IMR-90 (cell line): ENCODE data around the gene CALM1. TPM values are rescaled to one million over a fixed set of nuclear protein-coding genes. Genes with fewer than 3 reads are reported as not detected.

Experiments used
- ATAC-seq: fragments of 200-7000 bp; cut with Tn5 transposase; 2 replicates; pipeline ENCODE4 v1.9.1; 2020; ENCODE audit warnings: low read depth, mild to moderate bottlenecking, moderate library complexity
- BruUV-seq: library from RNA; stranded (reverse); fragments of 400-500 nt; replicated peaks from 2 replicates; lab custom pipeline; 2021; lab: Mats Ljungman, UMichigan
- CTCF ChIA-PET: fragments of 300-600 bp; formaldehyde crosslinking; extraction: SDS; loops from one replicate; lab custom pipeline; 2021; ENCODE audit warnings: antibody characterized with exemption; lab: Yijun Ruan, JAX
- POLR2A ChIA-PET: fragments of 300-600 bp; sonication (Branson Sonifier 250); formaldehyde crosslinking; loops from one replicate; lab custom pipeline; 2022; ENCODE audit warnings: antibody characterized with exemption; ENCODE audit not compliant: unreplicated experiment; lab: Charles Lee
- DNase-seq: peaks from one replicate; pipeline ENCODE4 v3.0.0; 2013
- H2AFZ ChIP-seq: replicated peaks from 2 replicates; pipeline ENCODE3; 2013; ENCODE audit warnings: low read length, mild to moderate bottlenecking; ENCODE audit not compliant: poor library complexity
- H2AK5ac ChIP-seq: 2 replicates; pipeline ENCODE4 v1.6.1; 2013; ENCODE audit warnings: low read depth, low read length, inconsistent platforms
- H2AK9ac ChIP-seq: replicated peaks from 2 replicates; pipeline ENCODE3; 2013; ENCODE audit warnings: mild to moderate bottlenecking, low read depth, low read length, moderate library complexity; ENCODE audit not compliant: poor library complexity
- H2BK120ac ChIP-seq: 2 replicates; pipeline ENCODE4 v1.6.1; 2013; ENCODE audit warnings: low read depth, low read length, inconsistent platforms
- H2BK15ac ChIP-seq: 3 replicates; pipeline ENCODE4 v1.6.1; 2013; ENCODE audit warnings: low read depth, low read length, inconsistent platforms
- H2BK20ac ChIP-seq: 2 replicates; pipeline ENCODE4 v1.6.1; 2013; ENCODE audit warnings: low read depth, mild to moderate bottlenecking, inconsistent platforms, low read length, moderate library complexity
- H2BK5ac ChIP-seq: 2 replicates; pipeline ENCODE4 v1.6.1; 2013; ENCODE audit warnings: mild to moderate bottlenecking, low read depth, low read length, inconsistent platforms; ENCODE audit not compliant: poor library complexity, severe bottlenecking
- H3K14ac ChIP-seq: replicated peaks from 2 replicates; pipeline ENCODE4 v1.6.1; 2013; ENCODE audit warnings: low read depth, low read length, inconsistent platforms
- H3K18ac ChIP-seq: 2 replicates; pipeline ENCODE4 v1.6.1; 2013; ENCODE audit warnings: low read depth, low read length, control low read depth
- H3K23ac ChIP-seq: 2 replicates; pipeline ENCODE4 v1.6.1; 2013; ENCODE audit warnings: low read depth, low read length, inconsistent platforms
- H3K27ac ChIP-seq: 2 replicates; pipeline ENCODE4 v1.5.1; 2013; ENCODE audit warnings: mild to moderate bottlenecking, control low read depth, low read length; ENCODE audit not compliant: insufficient read depth
- H3K27me3 ChIP-seq: 2 replicates; pipeline ENCODE4 v1.6.1; 2013; ENCODE audit warnings: low read length; ENCODE audit not compliant: control insufficient read depth, insufficient read depth
- H3K36me3 ChIP-seq: 2 replicates; pipeline ENCODE4 v1.6.1; 2013; ENCODE audit warnings: low read length, mixed read lengths; ENCODE audit not compliant: control insufficient read depth, insufficient read depth
- H3K4ac ChIP-seq: 2 replicates; pipeline ENCODE4 v1.6.1; 2013; ENCODE audit warnings: low read depth, low read length, inconsistent platforms
- H3K4me1 ChIP-seq: 2 replicates; pipeline ENCODE4 v1.6.1; 2013; ENCODE audit warnings: low read length, mixed read lengths; ENCODE audit not compliant: control insufficient read depth, insufficient read depth
- H3K4me2 ChIP-seq: 2 replicates; pipeline ENCODE4 v1.6.1; 2013; ENCODE audit warnings: low read depth, mild to moderate bottlenecking, control low read depth, low read length, moderate library complexity
- H3K4me3 ChIP-seq: 2 replicates; pipeline ENCODE4 v1.5.1; 2013; ENCODE audit warnings: low read depth, mild to moderate bottlenecking, control low read depth, low read length, moderate library complexity; ENCODE audit not compliant: insufficient read depth
- H3K56ac ChIP-seq: 2 replicates; pipeline ENCODE4 v1.6.1; 2013; ENCODE audit warnings: low read length, inconsistent platforms; ENCODE audit not compliant: insufficient read depth; ENCODE audit errors: extremely low read depth
- H3K79me1 ChIP-seq, 2 experiments: 2 replicates each; pipeline ENCODE4 v1.6.1; 2013; ENCODE audit warnings: low read length in 2 of 2, inconsistent platforms in 1 of 2, low read depth in 1 of 2
- H3K9ac ChIP-seq: 2 replicates; pipeline ENCODE4 v1.6.1; 2013; ENCODE audit warnings: low read depth, low read length, control low read depth
- H3K9me1 ChIP-seq: 2 replicates; pipeline ENCODE4 v1.6.1; 2013; ENCODE audit warnings: low read length, inconsistent platforms; ENCODE audit not compliant: insufficient read depth
- H3K9me3 ChIP-seq: 2 replicates; pipeline ENCODE4 v1.6.1; 2013; ENCODE audit warnings: low read length; ENCODE audit not compliant: control insufficient read depth, insufficient read depth
- H4K20me1 ChIP-seq: 2 replicates; pipeline ENCODE4 v1.6.1; 2013; ENCODE audit warnings: low read length, inconsistent platforms; ENCODE audit not compliant: insufficient read depth
- H4K5ac ChIP-seq: 2 replicates; pipeline ENCODE4 v1.6.1; 2013; ENCODE audit warnings: mild to moderate bottlenecking, low read depth, low read length, control low read depth
- H4K8ac ChIP-seq, 2 experiments: 2 replicates each; pipeline ENCODE4 v1.6.1; 2013; ENCODE audit warnings: low read depth in 2 of 2, low read length in 2 of 2, control low read depth in 1 of 2, inconsistent platforms in 1 of 2
- H4K91ac ChIP-seq: 2 replicates; pipeline ENCODE4 v1.6.1; 2013; ENCODE audit warnings: low read depth, low read length, inconsistent platforms; ENCODE audit not compliant: insufficient read depth
- MAFK ChIP-seq: IDR thresholded peaks from 2 replicates; pipeline ENCODE4 v1.6.1; 2012; ENCODE audit warnings: low read depth, low read length, improper control_type of control experiment
- RCOR1 ChIP-seq: IDR thresholded peaks from 2 replicates; pipeline ENCODE4 v1.6.1; 2012; ENCODE audit warnings: mild to moderate bottlenecking, low read length, improper control_type of control experiment; ENCODE audit not compliant: insufficient replicate concordance
- RFX5 ChIP-seq: IDR thresholded peaks from 2 replicates; pipeline ENCODE4 v1.8.0; 2012; ENCODE audit warnings: low read depth, mild to moderate bottlenecking, low read length, moderate library complexity
- WGBS, 2 experiments: methylation state at CpG; one replicate each; pipeline versions ENCODE4 v1.1.5 to v1.1.7; 2013; ENCODE audit warnings: missing lambda C conversion rate in 2 of 2; ENCODE audit not compliant: insufficient read length in 1 of 2; ENCODE audit errors: extremely low coverage in 2 of 2; 5-methylcytosine and 5-hydroxymethylcytosine counted together
- dilution Hi-C: fragments of 300-500 bp; cut with HindIII; formaldehyde crosslinking; loops from one replicate; pipeline ENCODE4 v1.14.3; 2018; ENCODE audit warnings: low sequenced_read_pairs; ENCODE audit not compliant: unreplicated experiment
- in situ Hi-C: fragments of 300-500 bp; cut with MboI; formaldehyde crosslinking; loops from 3 replicates; pipeline ENCODE4 v1.14.3; 2019; ENCODE audit warnings: low sequenced_read_pairs, inconsistent platforms, mixed read lengths
- intact Hi-C: fragments of 100-400 bp; cut with micrococcal nuclease; formaldehyde crosslinking; loops from 2 replicates; pipeline ENCODE4 v1.10.0; 2022
- polyA plus RNA-seq, 3 experiments: library from polyadenylated mRNA; depleted of rRNA; stranded (reverse); fragments of >200 nt; gene quantifications; 2 replicates each; pipeline ENCODE4 v1.2.3, GENCODE V29; 2012; ENCODE audit warnings: low replicate concordance in 1 of 3
- total RNA-seq: library from RNA; depleted of rRNA; stranded (reverse); fragments of >200 nt; gene quantifications from 2 replicates; pipeline ENCODE4 v1.2.3, GENCODE V29; 2012

CALM1 gene
- total and polyA plus RNA-seq, 2 of the 4 experiments (the other 2 are of a cell fraction): 72.9 to 188 TPM

DNA sequence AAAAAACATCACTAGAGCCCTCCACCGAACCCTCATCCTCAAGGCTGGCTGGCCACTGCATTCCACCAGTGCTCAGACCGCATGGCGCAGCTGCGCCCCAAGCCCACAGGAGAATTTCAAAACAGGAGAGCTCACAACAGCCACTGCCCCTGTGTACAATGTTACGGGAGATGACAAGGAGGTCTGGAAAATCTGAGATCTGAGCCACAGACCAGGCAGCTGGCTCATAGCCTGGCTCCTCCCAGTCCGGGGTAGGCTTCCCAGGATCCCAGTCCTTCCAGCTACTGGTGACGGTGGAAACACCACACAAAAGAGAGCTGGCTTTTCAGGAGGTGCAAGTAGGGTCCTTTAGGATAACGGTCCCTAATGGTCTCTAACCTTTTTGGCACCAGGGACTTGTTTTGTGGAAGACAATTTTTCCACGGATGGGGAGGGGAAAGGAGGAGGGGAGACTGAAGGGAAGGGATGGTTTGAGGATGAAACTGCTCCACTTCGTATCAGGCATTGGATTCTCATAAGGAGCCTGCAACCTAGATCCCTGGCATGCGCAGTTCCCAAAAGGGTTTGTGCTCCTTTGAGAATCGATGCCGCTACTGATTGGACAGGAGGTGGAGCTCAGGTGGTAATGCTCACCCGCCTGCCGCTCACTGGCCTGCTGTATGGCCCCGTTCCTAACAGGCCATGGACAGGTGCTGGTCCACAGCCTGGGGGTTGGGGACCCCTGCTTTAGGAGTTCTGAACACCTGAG, 42.1 kb upstream of the CALM1 start:
- H4K91ac ChIP-seq: no peak overlapping the region
- POLR2A ChIA-PET: interaction anchor here (0.6 kb wide), 1 partner anchor 21 kb away, joined by 4 read pairs; no protein-coding TSS in a partner anchor
- H2AFZ ChIP-seq: peak overlapping the region; percentile 59
- CTCF ChIA-PET: no interaction called here
- no peaks in the 10 kb centered on the region for H3K36me3 ChIP-seq
- no peak overlapping the region for H3K4me3 ChIP-seq
- no peak overlapping the region for H2BK120ac ChIP-seq
- TF ChIP-seq RCOR1 (no peak), RFX5 (peak; percentile 23; the same call in 1 of the 2 replicates), MAFK (no peak)
- H3K9me3 ChIP-seq: no peaks in the 10 kb centered on the region
- H3K14ac ChIP-seq: no peak overlapping the region
- H3K18ac ChIP-seq: no peak overlapping the region
- H4K20me1 ChIP-seq: no peaks in the 10 kb centered on the region
- H2AK9ac ChIP-seq: no peak overlapping the region
- H2BK5ac ChIP-seq: no peak overlapping the region
- H3K4ac ChIP-seq: no peak overlapping the region
- no peaks in the 10 kb centered on the region for H3K4me1 ChIP-seq
- BruUV-seq: no TSS peak
- H2BK20ac ChIP-seq: no peak overlapping the region
- no peaks in the 10 kb centered on the region for H3K9me1 ChIP-seq
- no peak overlapping the region for H2AK5ac ChIP-seq
- H3K27me3 ChIP-seq: peaks cover 8% of the 10 kb centered on the region
- no peak overlapping the region for H2BK15ac ChIP-seq
- ATAC-seq (no peak), DNase-seq (no peak)
- H3K79me1 ChIP-seq: no peaks in the 10 kb centered on the region
- intact Hi-C loops: no loop called here
- H3K27ac ChIP-seq: no peak overlapping the region
- no peak overlapping the region for H3K23ac ChIP-seq
- H4K5ac ChIP-seq: no peak overlapping the region
- dilution Hi-C loops: no loop called here
- in situ Hi-C loops: no loop called here
- no peak overlapping the region for H3K56ac ChIP-seq
- no peak overlapping the region for H4K8ac ChIP-seq
- 75% methylated on average over 2 of the region's 16 CpGs; no CpG with 5 or more reads in 1 of the 2 experiments for WGBS, 2 experiments
- no peak overlapping the region for H3K4me2 ChIP-seq
- H3K9ac ChIP-seq: no peak overlapping the region
